WTC11 (cell line): ENCODE measurements around the gene ZCCHC4. TPM values are rescaled to one million over a fixed set of nuclear protein-coding genes. Genes with fewer than 3 reads are reported as not detected.

Experiments used
- ATAC-seq: fragments of 200-7000 bp; cut with Tn5 transposase; 2 replicates; pipeline ENCODE4 v1.10.0; 2021; ENCODE audit warnings: mild to moderate bottlenecking, moderate library complexity
- CTCF ChIA-PET: fragments of 300-600 bp; sonication (Branson Sonifier 250); formaldehyde crosslinking; loops from one replicate; lab custom pipeline; 2021; ENCODE audit warnings: antibody characterized with exemption; lab: Charles Lee
- POLR2A ChIA-PET: fragments of 350-600 bp; sonication (Branson Sonifier 250); formaldehyde crosslinking; loops from one replicate; lab custom pipeline; 2021; ENCODE audit warnings: antibody characterized with exemption; lab: Charles Lee
- DNase-seq: peaks from one replicate; pipeline ENCODE4 v3.0.0; 2021; ENCODE audit warnings: low spot score
- H3K27ac Mint-ChIP-seq: 2 replicates; pipeline ENCODE4 v1.8.0; 2021; ENCODE audit warnings: mixed read lengths
- H3K27me3 Mint-ChIP-seq: 2 replicates; pipeline ENCODE4 v1.8.0; 2021; ENCODE audit warnings: low read depth, mild to moderate bottlenecking, moderate library complexity, mixed read lengths
- H3K36me3 Mint-ChIP-seq: 2 replicates; pipeline ENCODE4 v1.8.0; 2021; ENCODE audit warnings: mixed read lengths
- H3K4me1 Mint-ChIP-seq: 2 replicates; pipeline ENCODE4 v1.8.0; 2022; ENCODE audit warnings: mixed read lengths
- H3K4me3 Mint-ChIP-seq: 2 replicates; pipeline ENCODE4 v1.8.0; 2021; ENCODE audit warnings: mild to moderate bottlenecking, moderate library complexity, mixed read lengths
- H3K9me3 Mint-ChIP-seq: 2 replicates; pipeline ENCODE4 v1.8.0; 2021; ENCODE audit warnings: mixed read lengths
- CREB1 ChIP-seq: sonication (generic); formaldehyde crosslinking; IDR thresholded peaks from 2 replicates; pipeline ENCODE4 v1.8.0; 2023; ENCODE audit warnings: mild to moderate bottlenecking, missing genetic modification reagents
- GRHL2 ChIP-seq: fragments of 250-450 bp; sonication (Bioruptor Pico); IDR thresholded peaks from 2 replicates; pipeline ENCODE4 v1.8.0; 2022; ENCODE audit warnings: mild to moderate bottlenecking, moderate library complexity; ENCODE audit not compliant: insufficient replicate concordance, severe bottlenecking
- GTF2I ChIP-seq: fragments of 250-450 bp; sonication (Bioruptor Pico); conservative IDR thresholded peaks from 2 replicates; pipeline ENCODE4 v1.4.0; 2021; ENCODE audit warnings: mild to moderate bottlenecking
- JUN ChIP-seq: sonication (generic); formaldehyde crosslinking; IDR thresholded peaks from 2 replicates; pipeline ENCODE4 v1.8.0; 2023; ENCODE audit warnings: mild to moderate bottlenecking, missing genetic modification reagents
- NFE2L1 ChIP-seq: sonication (generic); formaldehyde crosslinking; IDR thresholded peaks from 2 replicates; pipeline ENCODE4 v1.8.1; 2023; ENCODE audit warnings: missing genetic modification reagents
- NFYB ChIP-seq: sonication (generic); formaldehyde crosslinking; conservative IDR thresholded peaks from 2 replicates; pipeline ENCODE4 v1.8.0; 2022; ENCODE audit warnings: low read depth, missing genetic modification reagents
- PRRX2 ChIP-seq: fragments of 250-450 bp; sonication (Bioruptor Pico); IDR thresholded peaks from 2 replicates; pipeline ENCODE4 v1.8.0; 2021; ENCODE audit warnings: mild to moderate bottlenecking
- SMAD3 ChIP-seq: sonication (generic); formaldehyde crosslinking; IDR thresholded peaks from 2 replicates; pipeline ENCODE4 v1.8.0; 2022; ENCODE audit warnings: missing genetic modification reagents, mild to moderate bottlenecking, borderline replicate concordance
- TCF7 ChIP-seq: sonication (generic); formaldehyde crosslinking; IDR thresholded peaks from 2 replicates; pipeline ENCODE4 v1.8.0; 2022; ENCODE audit warnings: mild to moderate bottlenecking, low read depth, missing genetic modification reagents, moderate library complexity
- TP53 ChIP-seq: sonication (generic); formaldehyde crosslinking; IDR thresholded peaks from 2 replicates; pipeline ENCODE4 v1.8.1; 2023; ENCODE audit warnings: mild to moderate bottlenecking, missing genetic modification reagents
- ZNF138 ChIP-seq: sonication (generic); formaldehyde crosslinking; conservative IDR thresholded peaks from 2 replicates; pipeline ENCODE4 v1.8.1; 2022; ENCODE audit warnings: mild to moderate bottlenecking, moderate library complexity, missing genetic modification reagents
- ZNF219 ChIP-seq: sonication (generic); formaldehyde crosslinking; IDR thresholded peaks from 2 replicates; pipeline ENCODE4 v1.8.0; 2023; ENCODE audit warnings: missing genetic modification reagents, mild to moderate bottlenecking, borderline replicate concordance
- ZNF232 ChIP-seq: sonication (generic); formaldehyde crosslinking; IDR thresholded peaks from 2 replicates; pipeline ENCODE4 v1.8.0; 2022; ENCODE audit warnings: mild to moderate bottlenecking, missing genetic modification reagents
- ZNF396 ChIP-seq: fragments of 250-450 bp; sonication (Bioruptor Pico); IDR thresholded peaks from 2 replicates; pipeline ENCODE4 v1.8.0; 2021; ENCODE audit warnings: mild to moderate bottlenecking, moderate library complexity, borderline replicate concordance
- ZNF671 ChIP-seq: fragments of 250-450 bp; sonication (Bioruptor Pico); IDR thresholded peaks from 2 replicates; pipeline ENCODE4 v1.8.0; 2021; ENCODE audit warnings: mild to moderate bottlenecking
- total RNA-seq: library from RNA; stranded (reverse); gene quantifications from 3 replicates; pipeline ENCODE4 v1.2.3, GENCODE V29; 2021
- TF ChIP-seq, protein P1 (sequence below): sonication (generic); formaldehyde crosslinking; IDR thresholded peaks from 2 replicates; pipeline ENCODE4 v1.8.1; 2023; ENCODE audit warnings: mild to moderate bottlenecking, missing genetic modification reagents, borderline replicate concordance
- TF ChIP-seq, protein P2 (sequence below): sonication (generic); formaldehyde crosslinking; conservative IDR thresholded peaks from 2 replicates; pipeline ENCODE4 v1.8.1; 2023; ENCODE audit warnings: mild to moderate bottlenecking, low read depth, missing genetic modification reagents, moderate library complexity
- TF ChIP-seq, protein P3 (sequence below): sonication (generic); formaldehyde crosslinking; IDR thresholded peaks from 2 replicates; pipeline ENCODE4 v1.8.1; 2022; ENCODE audit warnings: mild to moderate bottlenecking, missing genetic modification reagents, moderate library complexity, borderline replicate concordance
- TF ChIP-seq, protein P4 (sequence below): sonication (generic); formaldehyde crosslinking; IDR thresholded peaks from 2 replicates; pipeline ENCODE4 v1.8.1; 2023; ENCODE audit warnings: mild to moderate bottlenecking, missing genetic modification reagents
- TF ChIP-seq, protein P5 (sequence below): sonication (generic); formaldehyde crosslinking; IDR thresholded peaks from 2 replicates; pipeline ENCODE4 v1.8.0; 2022; ENCODE audit warnings: mild to moderate bottlenecking, missing genetic modification reagents
- TF ChIP-seq, protein P6 (sequence below): sonication (generic); formaldehyde crosslinking; IDR thresholded peaks from 2 replicates; pipeline ENCODE4 v1.8.0; 2023; ENCODE audit warnings: mild to moderate bottlenecking, missing genetic modification reagents

Gene ZCCHC4
- total RNA-seq, 1 experiment from 2014 or later, result 13.6 TPM

DNA sequence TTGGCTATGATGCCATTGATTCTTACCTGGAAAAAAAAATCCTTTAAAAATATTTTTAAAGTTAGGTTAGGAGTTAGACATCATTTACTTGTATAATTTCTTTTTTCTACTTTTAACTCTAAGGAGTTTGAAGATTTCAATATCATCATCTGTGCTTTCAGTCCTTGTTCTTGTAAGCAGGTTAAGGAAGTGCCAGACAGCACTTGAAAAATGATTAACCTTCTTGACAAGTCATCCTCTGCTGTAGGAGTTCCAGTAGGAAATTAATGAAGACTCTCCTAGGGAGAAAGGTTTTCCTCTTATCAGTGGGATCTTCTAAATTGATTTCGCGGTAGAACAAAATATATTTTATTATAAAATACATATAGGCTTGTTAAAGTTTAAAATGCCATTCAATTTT, 35.4 kb downstream of the ZCCHC4 start:
- Mint-ChIP-seq H3K36me3 (peaks cover 6% of the 10 kb centered on the region; the same call in 1 of the 2 replicates), H3K27me3 (no peaks in the 10 kb centered on the region), H3K27ac (no peak overlapping the region), H3K4me3 (no peak overlapping the region)
- no peak for ATAC-seq
- POLR2A ChIA-PET, result no interaction called here
- TF ChIP-seq, protein P1, sequence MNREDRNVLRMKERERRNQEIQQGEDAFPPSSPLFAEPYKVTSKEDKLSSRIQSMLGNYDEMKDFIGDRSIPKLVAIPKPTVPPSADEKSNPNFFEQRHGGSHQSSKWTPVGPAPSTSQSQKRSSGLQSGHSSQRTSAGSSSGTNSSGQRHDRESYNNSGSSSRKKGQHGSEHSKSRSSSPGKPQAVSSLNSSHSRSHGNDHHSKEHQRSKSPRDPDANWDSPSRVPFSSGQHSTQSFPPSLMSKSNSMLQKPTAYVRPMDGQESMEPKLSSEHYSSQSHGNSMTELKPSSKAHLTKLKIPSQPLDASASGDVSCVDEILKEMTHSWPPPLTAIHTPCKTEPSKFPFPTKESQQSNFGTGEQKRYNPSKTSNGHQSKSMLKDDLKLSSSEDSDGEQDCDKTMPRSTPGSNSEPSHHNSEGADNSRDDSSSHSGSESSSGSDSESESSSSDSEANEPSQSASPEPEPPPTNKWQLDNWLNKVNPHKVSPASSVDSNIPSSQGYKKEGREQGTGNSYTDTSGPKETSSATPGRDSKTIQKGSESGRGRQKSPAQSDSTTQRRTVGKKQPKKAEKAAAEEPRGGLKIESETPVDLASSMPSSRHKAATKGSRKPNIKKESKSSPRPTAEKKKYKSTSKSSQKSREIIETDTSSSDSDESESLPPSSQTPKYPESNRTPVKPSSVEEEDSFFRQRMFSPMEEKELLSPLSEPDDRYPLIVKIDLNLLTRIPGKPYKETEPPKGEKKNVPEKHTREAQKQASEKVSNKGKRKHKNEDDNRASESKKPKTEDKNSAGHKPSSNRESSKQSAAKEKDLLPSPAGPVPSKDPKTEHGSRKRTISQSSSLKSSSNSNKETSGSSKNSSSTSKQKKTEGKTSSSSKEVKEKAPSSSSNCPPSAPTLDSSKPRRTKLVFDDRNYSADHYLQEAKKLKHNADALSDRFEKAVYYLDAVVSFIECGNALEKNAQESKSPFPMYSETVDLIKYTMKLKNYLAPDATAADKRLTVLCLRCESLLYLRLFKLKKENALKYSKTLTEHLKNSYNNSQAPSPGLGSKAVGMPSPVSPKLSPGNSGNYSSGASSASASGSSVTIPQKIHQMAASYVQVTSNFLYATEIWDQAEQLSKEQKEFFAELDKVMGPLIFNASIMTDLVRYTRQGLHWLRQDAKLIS (CRISPR knock-in tag), result no peak
- TF ChIP-seq ZNF219, result no peak
- no peak for TF ChIP-seq PRRX2 (CRISPR knock-in tag)
- TF ChIP-seq, protein P2, sequence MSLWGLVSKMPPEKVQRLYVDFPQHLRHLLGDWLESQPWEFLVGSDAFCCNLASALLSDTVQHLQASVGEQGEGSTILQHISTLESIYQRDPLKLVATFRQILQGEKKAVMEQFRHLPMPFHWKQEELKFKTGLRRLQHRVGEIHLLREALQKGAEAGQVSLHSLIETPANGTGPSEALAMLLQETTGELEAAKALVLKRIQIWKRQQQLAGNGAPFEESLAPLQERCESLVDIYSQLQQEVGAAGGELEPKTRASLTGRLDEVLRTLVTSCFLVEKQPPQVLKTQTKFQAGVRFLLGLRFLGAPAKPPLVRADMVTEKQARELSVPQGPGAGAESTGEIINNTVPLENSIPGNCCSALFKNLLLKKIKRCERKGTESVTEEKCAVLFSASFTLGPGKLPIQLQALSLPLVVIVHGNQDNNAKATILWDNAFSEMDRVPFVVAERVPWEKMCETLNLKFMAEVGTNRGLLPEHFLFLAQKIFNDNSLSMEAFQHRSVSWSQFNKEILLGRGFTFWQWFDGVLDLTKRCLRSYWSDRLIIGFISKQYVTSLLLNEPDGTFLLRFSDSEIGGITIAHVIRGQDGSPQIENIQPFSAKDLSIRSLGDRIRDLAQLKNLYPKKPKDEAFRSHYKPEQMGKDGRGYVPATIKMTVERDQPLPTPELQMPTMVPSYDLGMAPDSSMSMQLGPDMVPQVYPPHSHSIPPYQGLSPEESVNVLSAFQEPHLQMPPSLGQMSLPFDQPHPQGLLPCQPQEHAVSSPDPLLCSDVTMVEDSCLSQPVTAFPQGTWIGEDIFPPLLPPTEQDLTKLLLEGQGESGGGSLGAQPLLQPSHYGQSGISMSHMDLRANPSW (CRISPR knock-in tag), result no peak
- TF ChIP-seq, protein P3, sequence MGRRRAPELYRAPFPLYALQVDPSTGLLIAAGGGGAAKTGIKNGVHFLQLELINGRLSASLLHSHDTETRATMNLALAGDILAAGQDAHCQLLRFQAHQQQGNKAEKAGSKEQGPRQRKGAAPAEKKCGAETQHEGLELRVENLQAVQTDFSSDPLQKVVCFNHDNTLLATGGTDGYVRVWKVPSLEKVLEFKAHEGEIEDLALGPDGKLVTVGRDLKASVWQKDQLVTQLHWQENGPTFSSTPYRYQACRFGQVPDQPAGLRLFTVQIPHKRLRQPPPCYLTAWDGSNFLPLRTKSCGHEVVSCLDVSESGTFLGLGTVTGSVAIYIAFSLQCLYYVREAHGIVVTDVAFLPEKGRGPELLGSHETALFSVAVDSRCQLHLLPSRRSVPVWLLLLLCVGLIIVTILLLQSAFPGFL (CRISPR knock-in tag), result no peak
- TF ChIP-seq TP53 (CRISPR knock-in tag), result no peak
- TF ChIP-seq, protein P4, sequence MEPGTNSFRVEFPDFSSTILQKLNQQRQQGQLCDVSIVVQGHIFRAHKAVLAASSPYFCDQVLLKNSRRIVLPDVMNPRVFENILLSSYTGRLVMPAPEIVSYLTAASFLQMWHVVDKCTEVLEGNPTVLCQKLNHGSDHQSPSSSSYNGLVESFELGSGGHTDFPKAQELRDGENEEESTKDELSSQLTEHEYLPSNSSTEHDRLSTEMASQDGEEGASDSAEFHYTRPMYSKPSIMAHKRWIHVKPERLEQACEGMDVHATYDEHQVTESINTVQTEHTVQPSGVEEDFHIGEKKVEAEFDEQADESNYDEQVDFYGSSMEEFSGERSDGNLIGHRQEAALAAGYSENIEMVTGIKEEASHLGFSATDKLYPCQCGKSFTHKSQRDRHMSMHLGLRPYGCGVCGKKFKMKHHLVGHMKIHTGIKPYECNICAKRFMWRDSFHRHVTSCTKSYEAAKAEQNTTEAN, result no peak
- TF ChIP-seq JUN (CRISPR knock-in tag), result no peak
- no peak for TF ChIP-seq ZNF671 (CRISPR knock-in tag)
- TF ChIP-seq ZNF232 (CRISPR knock-in tag), result no peak
- TF ChIP-seq SMAD3 (CRISPR knock-in tag), result no peak
- TF ChIP-seq TCF7 (CRISPR knock-in tag), result no peak
- TF ChIP-seq NFYB, result no peak
- TF ChIP-seq GRHL2 (CRISPR knock-in tag), result no peak
- TF ChIP-seq, protein P5, sequence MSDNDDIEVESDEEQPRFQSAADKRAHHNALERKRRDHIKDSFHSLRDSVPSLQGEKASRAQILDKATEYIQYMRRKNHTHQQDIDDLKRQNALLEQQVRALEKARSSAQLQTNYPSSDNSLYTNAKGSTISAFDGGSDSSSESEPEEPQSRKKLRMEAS (CRISPR knock-in tag), result no peak
- TF ChIP-seq CREB1, result no peak
- TF ChIP-seq, all 79 proteins: peak for 0
- peaks cover 7% of the 10 kb centered on the region for H3K4me1 Mint-ChIP-seq
- no peak for DNase-seq
- peaks cover 7% of the 10 kb centered on the region for H3K9me3 Mint-ChIP-seq
- CTCF ChIA-PET, result no interaction called here

DNA sequence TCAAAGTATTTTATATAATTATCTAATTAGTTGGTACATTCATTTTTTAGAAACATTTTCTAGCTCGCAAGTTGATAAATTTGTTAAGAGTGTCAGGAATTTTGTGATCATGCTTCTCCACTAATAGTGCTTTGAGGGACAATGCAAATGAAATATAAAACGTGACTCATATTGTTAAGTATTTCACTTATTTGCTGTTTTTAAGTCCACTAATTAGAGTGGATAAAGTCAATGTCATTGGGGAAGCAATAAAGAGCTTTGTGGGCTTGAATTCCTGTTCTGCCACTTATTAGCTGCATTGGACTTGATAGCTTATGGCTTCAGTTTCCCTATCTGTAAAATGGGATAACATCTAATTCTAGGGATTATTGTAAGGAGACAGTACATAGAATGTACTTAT, 38.0 kb downstream of the ZCCHC4 start:
- no peak overlapping the region for H3K4me3 Mint-ChIP-seq
- H3K36me3 Mint-ChIP-seq, result peaks cover 4% of the 10 kb centered on the region
- H3K9me3 Mint-ChIP-seq, result no peaks in the 10 kb centered on the region
- ChIA-PET POLR2A (no interaction called here), CTCF (interaction anchor here (0.7 to 2.1 kb wide), 2 partner anchors 16 to 90 kb away, joined by 3 to 11 read pairs; no protein-coding TSS in a partner anchor)
- ATAC-seq (no peak), DNase-seq (no peak)
- peaks cover 7% of the 10 kb centered on the region for H3K4me1 Mint-ChIP-seq
- H3K27me3 Mint-ChIP-seq, result no peaks in the 10 kb centered on the region
- H3K27ac Mint-ChIP-seq, result no peak overlapping the region
- TF ChIP-seq PRRX2 (CRISPR knock-in tag), result no peak
- TF ChIP-seq GTF2I (CRISPR knock-in tag), result no peak
- TF ChIP-seq ZNF396 (CRISPR knock-in tag), result no peak
- no peak for TF ChIP-seq ZNF138 (CRISPR knock-in tag)
- no peak for TF ChIP-seq CREB1
- TF ChIP-seq NFE2L1, result no peak
- TF ChIP-seq, protein P4, result no peak
- TF ChIP-seq, protein P6, sequence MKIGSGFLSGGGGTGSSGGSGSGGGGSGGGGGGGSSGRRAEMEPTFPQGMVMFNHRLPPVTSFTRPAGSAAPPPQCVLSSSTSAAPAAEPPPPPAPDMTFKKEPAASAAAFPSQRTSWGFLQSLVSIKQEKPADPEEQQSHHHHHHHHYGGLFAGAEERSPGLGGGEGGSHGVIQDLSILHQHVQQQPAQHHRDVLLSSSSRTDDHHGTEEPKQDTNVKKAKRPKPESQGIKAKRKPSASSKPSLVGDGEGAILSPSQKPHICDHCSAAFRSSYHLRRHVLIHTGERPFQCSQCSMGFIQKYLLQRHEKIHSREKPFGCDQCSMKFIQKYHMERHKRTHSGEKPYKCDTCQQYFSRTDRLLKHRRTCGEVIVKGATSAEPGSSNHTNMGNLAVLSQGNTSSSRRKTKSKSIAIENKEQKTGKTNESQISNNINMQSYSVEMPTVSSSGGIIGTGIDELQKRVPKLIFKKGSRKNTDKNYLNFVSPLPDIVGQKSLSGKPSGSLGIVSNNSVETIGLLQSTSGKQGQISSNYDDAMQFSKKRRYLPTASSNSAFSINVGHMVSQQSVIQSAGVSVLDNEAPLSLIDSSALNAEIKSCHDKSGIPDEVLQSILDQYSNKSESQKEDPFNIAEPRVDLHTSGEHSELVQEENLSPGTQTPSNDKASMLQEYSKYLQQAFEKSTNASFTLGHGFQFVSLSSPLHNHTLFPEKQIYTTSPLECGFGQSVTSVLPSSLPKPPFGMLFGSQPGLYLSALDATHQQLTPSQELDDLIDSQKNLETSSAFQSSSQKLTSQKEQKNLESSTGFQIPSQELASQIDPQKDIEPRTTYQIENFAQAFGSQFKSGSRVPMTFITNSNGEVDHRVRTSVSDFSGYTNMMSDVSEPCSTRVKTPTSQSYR, result no peak
